HepG2 (cell line): Measurements from ENCODE around the gene PRKRIP1.

Source experiments
- EP300 ChIP-seq, 3 experiments: sonication (generic) in 1 of 3; formaldehyde crosslinking in 1 of 3; IDR thresholded peaks; 2 replicates each; pipeline versions ENCODE4 v1.5.1 to v1.6.1; 2011 to 2020; ENCODE audit warnings: low read depth in 2 of 3, low read length in 2 of 3, borderline replicate concordance in 1 of 3, improper control_type of control experiment in 1 of 3, mild to moderate bottlenecking in 1 of 3, missing genetic modification reagents in 1 of 3, moderate library complexity in 1 of 3
- SIN3A ChIP-seq: IDR thresholded peaks from 2 replicates; pipeline ENCODE4 v1.6.1; 2011; ENCODE audit warnings: low read depth, mild to moderate bottlenecking, control low read depth, low read length, borderline replicate concordance
- TBP ChIP-seq: sonication (generic); formaldehyde crosslinking; IDR thresholded peaks from 2 replicates; pipeline ENCODE4 v1.5.0; 2020; ENCODE audit warnings: missing genetic modification reagents

GRCh38 chr7:102404005-102404861 lies 8.1 kb downstream of the PRKRIP1 start:
- TF ChIP-seq EP300 (IDR thresholded peaks at IDR 0.05; ENCODE audit: low read depth in 2 of 2, low read length in 2 of 2), result no peak
- TF ChIP-seq EP300 (CRISPR knock-in tag; IDR thresholded peaks at IDR 0.05; ENCODE audit: borderline replicate concordance), result no peak
- no peak for TF ChIP-seq TBP (CRISPR knock-in tag)
- no peak for TF ChIP-seq SIN3A
